Measurements from ENCODE around the gene TBX21. TPM values are rescaled to one million over a fixed set of nuclear protein-coding genes. Genes with fewer than 3 reads are reported as not detected.
"Not testable (repeated sequence)": the region's sequence is repeated elsewhere in the genome, so short reads cannot be mapped to it uniquely, and the experiment has no call there.

Gene TBX21
- total RNA-seq, 2 experiments from 2014 or later: 59.0 to 68.4 TPM

DNA sequence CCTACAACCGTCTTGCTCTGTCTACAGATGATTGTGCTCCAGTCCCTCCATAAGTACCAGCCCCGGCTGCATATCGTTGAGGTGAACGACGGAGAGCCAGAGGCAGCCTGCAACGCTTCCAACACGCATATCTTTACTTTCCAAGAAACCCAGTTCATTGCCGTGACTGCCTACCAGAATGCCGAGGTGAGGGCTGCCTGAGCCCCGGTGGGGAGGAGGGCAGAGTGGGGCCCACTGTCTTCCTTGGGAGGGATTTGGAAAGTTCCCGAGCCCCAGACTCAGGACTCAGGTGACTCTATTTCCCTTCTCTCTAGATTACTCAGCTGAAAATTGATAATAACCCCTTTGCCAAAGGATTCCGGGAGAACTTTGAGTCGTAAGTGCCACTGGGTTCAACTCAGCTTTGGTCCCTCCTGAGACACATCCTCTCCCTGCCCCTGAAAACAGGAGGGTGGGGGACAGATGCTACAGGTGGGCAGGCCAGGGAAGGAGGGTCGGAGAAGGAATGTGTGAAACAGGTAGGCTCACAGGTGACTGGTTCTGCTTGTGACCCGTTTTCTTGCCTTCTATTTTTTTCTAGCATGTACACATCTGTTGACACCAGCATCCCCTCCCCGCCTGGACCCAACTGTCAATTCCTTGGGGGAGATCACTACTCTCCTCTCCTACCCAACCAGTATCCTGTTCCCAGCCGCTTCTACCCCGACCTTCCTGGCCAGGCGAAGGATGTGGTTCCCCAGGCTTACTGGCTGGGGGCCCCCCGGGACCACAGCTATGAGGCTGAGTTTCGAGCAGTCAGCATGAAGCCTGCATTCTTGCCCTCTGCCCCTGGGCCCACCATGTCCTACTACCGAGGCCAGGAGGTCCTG lies 11.4 kb downstream of the TBX21 start:
- Mint-ChIP-seq H3K4me3 (no peak overlapping the region), H3K4me1 (peaks cover 48% of the 10 kb centered on the region), H3K27ac (no peak overlapping the region), H3K9me3 (ENCODE audit: low read depth) (no peaks in the 10 kb centered on the region), H3K27me3 (no peaks in the 10 kb centered on the region), H3K36me3 (peaks cover 44% of the 10 kb centered on the region)
- ATAC-seq (no peak), DNase-seq (no peak)
- CTCF ChIA-PET: interaction anchor here (1.2 to 8.8 kb wide), 3 partner anchors 45 to 53 kb away, joined by 3 to 87 read pairs (median 10); no protein-coding TSS in a partner anchor

DNA sequence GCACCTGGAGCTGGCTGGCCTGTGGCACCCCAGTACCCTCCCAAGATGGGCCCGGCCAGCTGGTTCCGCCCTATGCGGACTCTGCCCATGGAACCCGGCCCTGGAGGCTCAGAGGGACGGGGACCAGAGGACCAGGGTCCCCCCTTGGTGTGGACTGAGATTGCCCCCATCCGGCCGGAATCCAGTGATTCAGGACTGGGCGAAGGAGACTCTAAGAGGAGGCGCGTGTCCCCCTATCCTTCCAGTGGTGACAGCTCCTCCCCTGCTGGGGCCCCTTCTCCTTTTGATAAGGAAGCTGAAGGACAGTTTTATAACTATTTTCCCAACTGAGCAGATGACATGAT lies 12.0 kb downstream of the TBX21 start:
- CTCF ChIA-PET: interaction anchor here (2.5 to 8.8 kb wide), 3 partner anchors 9 to 45 kb away, joined by 10 to 87 read pairs (median 11); no protein-coding TSS in a partner anchor

GRCh38 chr17:47751471-47751870 lies 18.4 kb downstream of the TBX21 start:
- no peak for ATAC-seq
- Mint-ChIP-seq H3K36me3 (peaks cover 20% of the 10 kb centered on the region), H3K4me1 (peaks cover 1% of the 10 kb centered on the region), H3K27me3 (no peaks in the 10 kb centered on the region), H3K4me3 (no peak overlapping the region), H3K27ac (no peak overlapping the region), H3K9me3 (ENCODE audit: low read depth) (peaks cover 3% of the 10 kb centered on the region)
- no peak for DNase-seq
- CTCF ChIA-PET: interaction anchor here (0.7 to 1.5 kb wide), 4 partner anchors 8 to 59 kb away, joined by 3 to 6 read pairs (median 4); no protein-coding TSS in a partner anchor

More for the DNA sequence above, 12.0 kb downstream of the TBX21 start:
- H3K27ac Mint-ChIP-seq: no peak overlapping the region
- H3K36me3 Mint-ChIP-seq: peaks cover 44% of the 10 kb centered on the region
- no peaks in the 10 kb centered on the region for H3K9me3 Mint-ChIP-seq (ENCODE audit: low read depth)
- no peak overlapping the region for H3K4me3 Mint-ChIP-seq
- DNase-seq: no peak
- peaks cover 47% of the 10 kb centered on the region for H3K4me1 Mint-ChIP-seq
- H3K27me3 Mint-ChIP-seq: no peaks in the 10 kb centered on the region
- no peak for ATAC-seq

DNA sequence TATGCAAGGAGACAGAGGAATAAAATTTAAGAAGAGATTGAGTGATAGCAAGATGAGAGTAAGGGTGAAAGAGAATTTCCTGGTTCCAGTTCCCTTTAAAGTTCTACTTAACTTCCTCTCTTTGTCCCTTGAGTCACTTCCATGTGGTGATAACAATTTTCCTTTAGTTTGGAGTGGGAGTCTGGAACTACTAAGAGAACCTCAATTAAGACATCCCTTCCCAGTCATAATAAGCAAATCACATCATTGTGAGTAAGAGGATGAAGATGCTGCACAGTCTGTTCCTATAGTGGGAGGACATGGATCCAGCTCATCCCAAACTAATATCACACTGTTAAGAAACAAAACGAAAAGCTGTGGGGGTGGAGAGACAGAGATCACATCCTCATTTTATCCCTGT lies 24.4 kb downstream of the TBX21 start:
- Mint-ChIP-seq H3K4me3 (no peak overlapping the region), H3K4me1 (no peaks in the 10 kb centered on the region), H3K27me3 (peaks cover 17% of the 10 kb centered on the region), H3K27ac (no peak overlapping the region), H3K9me3 (ENCODE audit: low read depth) (peaks cover 13% of the 10 kb centered on the region), H3K36me3 (peaks cover 24% of the 10 kb centered on the region)
- DNase-seq: no peak
- CTCF ChIA-PET: no interaction called here
- ATAC-seq: no peak

DNA sequence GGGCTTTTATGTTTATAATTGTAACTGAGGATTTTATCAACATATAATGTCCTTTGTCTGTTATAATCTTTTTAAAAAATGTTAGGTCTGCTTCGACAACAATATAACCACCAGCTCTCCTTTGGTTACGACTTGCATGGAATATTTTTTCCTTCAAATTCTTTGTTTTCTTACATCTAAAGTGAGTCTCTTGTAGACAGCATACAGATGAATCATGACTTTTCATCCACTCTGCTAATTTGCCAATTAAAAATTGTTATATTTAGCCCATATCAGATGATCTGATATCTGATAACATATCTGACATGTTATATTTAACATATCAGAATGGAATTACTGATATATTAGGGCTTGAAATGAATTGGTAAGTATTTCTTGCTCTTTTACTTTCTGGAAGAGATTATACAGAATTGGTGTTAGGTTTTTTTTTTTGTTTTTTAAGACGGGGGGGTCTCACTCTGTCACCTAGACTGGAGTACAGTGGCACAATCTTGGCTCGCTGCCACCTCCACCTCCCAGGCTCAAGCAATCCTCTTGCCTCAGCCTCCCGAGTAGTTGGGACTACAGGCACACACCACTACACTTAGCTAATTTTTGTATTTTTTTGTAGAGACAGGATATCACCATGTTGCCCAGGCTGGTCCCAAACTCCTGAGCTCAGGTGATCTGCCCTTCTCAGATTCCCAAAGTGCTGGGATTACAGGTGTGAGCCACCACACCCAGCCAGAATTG lies 27.5 kb downstream of the TBX21 start:
- H3K27ac Mint-ChIP-seq: no peak overlapping the region
- H3K9me3 Mint-ChIP-seq (ENCODE audit: low read depth): peaks cover 16% of the 10 kb centered on the region
- ATAC-seq (no peak), DNase-seq (no peak)
- H3K4me1 Mint-ChIP-seq: peaks cover 16% of the 10 kb centered on the region
- CTCF ChIA-PET: interaction anchor here (0.7 to 2.1 kb wide), 4 partner anchors 29 to 91 kb away, joined by 3 to 6 read pairs (median 4); no protein-coding TSS in a partner anchor
- no peak overlapping the region for H3K4me3 Mint-ChIP-seq
- H3K36me3 Mint-ChIP-seq: peaks cover 21% of the 10 kb centered on the region
- H3K27me3 Mint-ChIP-seq: peaks cover 17% of the 10 kb centered on the region

DNA sequence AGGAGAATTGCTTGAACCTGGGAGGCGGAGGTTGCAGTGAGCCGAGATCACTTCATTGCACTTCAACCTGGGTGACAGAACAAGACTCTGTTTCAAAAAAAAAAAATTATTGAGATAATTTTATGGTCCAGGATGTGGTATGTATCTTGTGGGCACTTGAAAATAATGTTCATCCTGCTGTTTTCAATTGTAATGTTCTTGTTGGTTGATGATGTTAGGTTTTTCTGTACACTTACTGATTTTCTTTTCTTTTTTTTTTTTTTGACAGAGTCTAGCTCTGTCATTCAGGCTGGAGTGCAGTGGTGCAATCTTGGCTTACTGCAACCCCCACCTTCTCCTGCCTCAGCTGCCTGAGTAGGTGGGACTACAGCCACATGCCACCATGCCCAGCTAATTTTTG lies 29.7 kb downstream of the TBX21 start:
- CTCF ChIA-PET: interaction anchor here (1.3 to 1.9 kb wide), 3 partner anchors 30 to 63 kb away, joined by 3 to 6 read pairs (median 4); partner anchors contain the start of gene TBX21
- Mint-ChIP-seq H3K27ac (no peak overlapping the region), H3K27me3 (peaks cover 18% of the 10 kb centered on the region)

GRCh38 chr17:47763913-47764582 lies 31.0 kb downstream of the TBX21 start:
- DNase-seq (no peak), ATAC-seq (peak; percentile 30)
- Mint-ChIP-seq H3K9me3 (ENCODE audit: low read depth) (peaks cover 12% of the 10 kb centered on the region), H3K4me1 (peaks cover 16% of the 10 kb centered on the region), H3K27ac (no peak overlapping the region), H3K27me3 (peaks cover 9% of the 10 kb centered on the region), H3K4me3 (no peak overlapping the region), H3K36me3 (peaks cover 11% of the 10 kb centered on the region)
- CTCF ChIA-PET: interaction anchor here (1.6 kb wide), 1 partner anchor 29 kb away, joined by 4 read pairs; no protein-coding TSS in a partner anchor

More for the DNA sequence above, 29.7 kb downstream of the TBX21 start:
- peaks cover 16% of the 10 kb centered on the region for H3K4me1 Mint-ChIP-seq
- DNase-seq (no peak), ATAC-seq (peak; percentile 36)
- peaks cover 14% of the 10 kb centered on the region for H3K9me3 Mint-ChIP-seq (ENCODE audit: low read depth)
- peaks cover 13% of the 10 kb centered on the region for H3K36me3 Mint-ChIP-seq
- no peak overlapping the region for H3K4me3 Mint-ChIP-seq

GRCh38 chr17:47773649-47774048 lies 40.6 kb downstream of the TBX21 start:
- not testable (repeated sequence) for H3K4me3 Mint-ChIP-seq, ATAC-seq

GRCh38 chr17:47774331-47774730 lies 41.3 kb downstream of the TBX21 start:
- H3K27ac Mint-ChIP-seq: no peak overlapping the region
- DNase-seq (no peak), ATAC-seq (no peak)
- H3K27me3 Mint-ChIP-seq: peaks cover 55% of the 10 kb centered on the region
- H3K36me3 Mint-ChIP-seq: peaks cover 1% of the 10 kb centered on the region
- no peaks in the 10 kb centered on the region for H3K4me1 Mint-ChIP-seq
- no peak overlapping the region for H3K4me3 Mint-ChIP-seq
- H3K9me3 Mint-ChIP-seq (ENCODE audit: low read depth): peaks cover 4% of the 10 kb centered on the region
- CTCF ChIA-PET: interaction anchor here (2.5 kb wide), 1 partner anchor 16 kb away, joined by 10 read pairs; no protein-coding TSS in a partner anchor

More at GRCh38 chr17:47773649-47774048, 40.6 kb downstream of the TBX21 start:
- H3K27ac Mint-ChIP-seq; H3K36me3 Mint-ChIP-seq; H3K9me3 Mint-ChIP-seq (ENCODE audit: low read depth); DNase-seq; H3K4me1 Mint-ChIP-seq: not testable (repeated sequence)
- peaks cover 53% of the 10 kb centered on the region for H3K27me3 Mint-ChIP-seq
- CTCF ChIA-PET: interaction anchor here (1.2 to 2.5 kb wide), 2 partner anchors 16 to 116 kb away, joined by 3 to 10 read pairs; no protein-coding TSS in a partner anchor

DNA sequence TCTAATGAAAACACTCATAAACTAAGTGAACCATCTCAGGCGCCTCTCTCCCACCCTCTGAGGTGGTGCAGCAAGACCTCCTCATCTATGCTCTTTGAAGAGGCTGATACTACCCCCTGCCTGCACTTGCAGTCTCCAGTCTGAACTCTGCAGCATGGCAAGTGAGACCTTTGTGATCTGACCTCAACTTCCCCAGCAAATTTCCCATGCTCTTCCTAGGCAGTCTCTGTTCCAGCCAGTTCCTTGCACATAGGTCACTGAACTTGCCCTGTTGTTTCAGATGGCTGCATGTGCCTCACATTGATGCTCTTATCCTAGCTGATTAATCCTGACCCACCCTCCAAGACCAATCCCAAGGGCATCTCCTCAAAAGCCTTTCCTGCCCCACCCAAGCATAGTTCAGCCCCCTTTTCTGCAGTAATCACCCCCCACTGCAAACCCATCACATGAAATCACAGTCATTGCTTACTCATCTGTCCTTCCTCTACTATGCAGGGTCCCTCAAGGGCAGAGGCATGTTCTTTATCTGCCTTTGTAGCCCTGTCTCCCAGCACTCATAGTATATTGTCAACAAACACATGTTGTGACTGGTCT lies 42.0 kb downstream of the TBX21 start:
- no peak for DNase-seq
- H3K27ac Mint-ChIP-seq: no peak overlapping the region
- peaks cover 1% of the 10 kb centered on the region for H3K36me3 Mint-ChIP-seq
- CTCF ChIA-PET: interaction anchor here (0.8 to 2.5 kb wide), 5 partner anchors 10 to 109 kb away, joined by 3 to 10 read pairs (median 4); no protein-coding TSS in a partner anchor
- peaks cover 4% of the 10 kb centered on the region for H3K9me3 Mint-ChIP-seq (ENCODE audit: low read depth)
- no peaks in the 10 kb centered on the region for H3K4me1 Mint-ChIP-seq
- H3K27me3 Mint-ChIP-seq: peaks cover 59% of the 10 kb centered on the region
- ATAC-seq: no peak
- no peak overlapping the region for H3K4me3 Mint-ChIP-seq

DNA sequence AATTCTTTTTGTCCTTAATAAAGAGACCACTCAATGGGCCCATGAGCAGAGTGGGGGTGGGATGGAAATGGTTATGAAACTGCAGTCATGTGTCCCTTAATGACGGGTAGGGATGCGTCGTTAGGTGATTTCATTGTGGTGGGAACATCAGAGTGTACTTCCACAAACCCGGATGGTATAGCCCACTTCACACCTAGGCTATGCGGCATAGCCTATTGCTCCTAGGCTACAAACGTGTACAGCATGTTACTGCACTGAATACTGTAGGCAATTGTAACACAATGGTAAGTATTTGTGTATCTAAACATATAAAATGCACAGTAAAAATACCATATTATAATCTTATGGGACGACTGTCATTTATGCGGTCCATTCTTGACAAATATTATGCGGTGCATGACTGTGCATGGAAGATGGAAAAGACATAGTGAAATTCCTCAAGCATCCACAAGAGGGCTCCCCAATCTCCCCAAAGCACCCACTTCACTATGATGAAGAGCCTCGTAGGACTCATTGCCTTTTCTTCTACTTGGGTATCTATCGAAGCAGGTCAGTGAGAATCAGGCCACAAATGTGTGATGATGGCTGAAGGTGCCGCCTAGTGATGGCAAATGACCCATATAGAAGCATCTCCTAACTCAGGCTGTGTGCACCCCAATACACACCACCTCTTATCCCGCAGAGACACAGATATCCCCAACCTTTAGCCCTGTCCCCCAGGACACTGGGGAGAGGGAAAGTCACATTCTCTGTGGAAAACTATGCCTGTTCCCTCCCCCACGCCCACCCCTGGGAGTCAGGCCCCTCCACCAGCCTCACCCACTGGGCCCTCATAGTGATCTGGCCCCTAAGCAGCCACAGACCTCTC lies 43.5 kb downstream of the TBX21 start:
- Mint-ChIP-seq H3K36me3 (no peaks in the 10 kb centered on the region), H3K9me3 (ENCODE audit: low read depth) (no peaks in the 10 kb centered on the region), H3K27me3 (peaks cover 66% of the 10 kb centered on the region), H3K27ac (no peak overlapping the region), H3K4me3 (no peak overlapping the region), H3K4me1 (no peaks in the 10 kb centered on the region)
- DNase-seq: peak; percentile 55
- peak; percentile 84 for ATAC-seq
- CTCF ChIA-PET: interaction anchor here (0.7 to 2.5 kb wide), 6 partner anchors 10 to 77 kb away, joined by 3 to 10 read pairs (median 4); no protein-coding TSS in a partner anchor

Data from activated CD8-positive, alpha-beta memory T cell treated with anti-CD3 and anti-CD28 coated beads, Interleukin-2, amount 10 ng/mL, durations not matched to agents 7 days and 5 days (primary cell).